ENCODE data around the gene IL17REL. TPM values are rescaled to one million over a fixed set of nuclear protein-coding genes. Genes with fewer than 3 reads are reported as not detected.
A peak's percentile ranks its signal among the peaks of the same experiment; 100 is the strongest.
"Not testable (repeated sequence)": the region's sequence is repeated elsewhere in the genome, so short reads cannot be mapped to it uniquely, and the experiment has no call there.

Gene IL17REL
- total RNA-seq, 1 experiment from 2014 or later = not detected

- no peak for DNase-seq
- no peaks in the 10 kb centered on the region for H3K36me3 ChIP-seq (ENCODE audit: control insufficient read depth, insufficient read depth, low read length)
- no peak for TF ChIP-seq CTCF (IDR thresholded peaks at IDR 0.05; ENCODE audit: insufficient read depth in 1 of 2, low read depth in 1 of 2, low read length in 1 of 2, severe bottlenecking in 1 of 2, unreplicated experiment in 1 of 2)
- H3K4me3 Mint-ChIP-seq (ENCODE audit: unreplicated experiment) = no peak overlapping the region
- H3K27ac Mint-ChIP-seq (ENCODE audit: unreplicated experiment) = no peak overlapping the region
- H3K9me3 Mint-ChIP-seq (ENCODE audit: unreplicated experiment) = peaks cover 15% of the 10 kb centered on the region
- BruUV-seq (replicated peaks) = no TSS peak
- no peak overlapping the region for H3K4me3 ChIP-seq (ENCODE audit: low read depth, low read length)
- intact Hi-C loops (cut with micrococcal nuclease; ENCODE audit: unreplicated experiment) = loop anchor here (10.0 kb wide), 1 partner anchor 48 kb away; no protein-coding TSS in a partner anchor
- H3K9me3 ChIP-seq = peaks cover 13% of the 10 kb centered on the region
- H3K36me3 Mint-ChIP-seq (ENCODE audit: insufficient read depth, unreplicated experiment) = no peaks in the 10 kb centered on the region
- CTCF ChIA-PET = no interaction called here
- H3K4me1 ChIP-seq = no peaks in the 10 kb centered on the region
- no peaks in the 10 kb centered on the region for H3K27me3 ChIP-seq (replicated peaks; ENCODE audit: control insufficient read depth, insufficient read depth, low read length)
- no peaks in the 10 kb centered on the region for H3K4me1 Mint-ChIP-seq (ENCODE audit: low read depth, unreplicated experiment)
- no peaks in the 10 kb centered on the region for H3K27me3 Mint-ChIP-seq (ENCODE audit: insufficient read depth, unreplicated experiment)
- POLR2A ChIA-PET = no interaction called here
Measured at GRCh38 chr22:49986325-49986724, 26.2 kb downstream of the IL17REL start.

- CTCF ChIA-PET = interaction anchor here (2.4 kb wide), 1 partner anchor 47 kb away, joined by 11 read pairs; no protein-coding TSS in a partner anchor
- no peak overlapping the region for H3K27ac Mint-ChIP-seq (ENCODE audit: unreplicated experiment)
- no peaks in the 10 kb centered on the region for H3K36me3 Mint-ChIP-seq (ENCODE audit: insufficient read depth, unreplicated experiment)
- peaks cover 12% of the 10 kb centered on the region for H3K9me3 Mint-ChIP-seq (ENCODE audit: unreplicated experiment)
- Histone ChIP-seq H3K4me1 (no peaks in the 10 kb centered on the region), H3K27me3 (replicated peaks; ENCODE audit: control insufficient read depth, insufficient read depth, low read length) (no peaks in the 10 kb centered on the region), H3K36me3 (ENCODE audit: control insufficient read depth, insufficient read depth, low read length) (no peaks in the 10 kb centered on the region; the same call in 1 of the 2 replicates), H3K9me3 (peaks cover 18% of the 10 kb centered on the region), H3K4me3 (ENCODE audit: low read depth, low read length) (peak overlapping the region; percentile 44)
- no peaks in the 10 kb centered on the region for H3K27me3 Mint-ChIP-seq (ENCODE audit: insufficient read depth, unreplicated experiment)
- DNase-seq = peak; percentile 51 to 58
- BruUV-seq (replicated peaks) = no TSS peak
- intact Hi-C loops (cut with micrococcal nuclease; ENCODE audit: unreplicated experiment) = loop anchor here (10.0 kb wide), 1 partner anchor 51 kb away; no protein-coding TSS in a partner anchor
- TF ChIP-seq CTCF (IDR thresholded peaks at IDR 0.05; ENCODE audit: insufficient read depth in 1 of 2, low read depth in 1 of 2, low read length in 1 of 2, severe bottlenecking in 1 of 2, unreplicated experiment in 1 of 2) = peak; percentile 20 to 33
- H3K4me1 Mint-ChIP-seq (ENCODE audit: low read depth, unreplicated experiment) = no peaks in the 10 kb centered on the region
- POLR2A ChIA-PET = interaction anchor here (0.7 kb wide), 1 partner anchor 12 kb away, joined by 24 read pairs; no protein-coding TSS in a partner anchor
- peak overlapping the region; percentile 37 for H3K4me3 Mint-ChIP-seq (ENCODE audit: unreplicated experiment)
Measured at GRCh38 chr22:49983148-49984042, 29.2 kb downstream of the IL17REL start.

GRCh38 chr22:49981799-49982198 lies 30.8 kb downstream of the IL17REL start:
- DNase-seq; POLR2A ChIA-PET; BruUV-seq (replicated peaks); H3K4me3 Mint-ChIP-seq (ENCODE audit: unreplicated experiment); H3K36me3 Mint-ChIP-seq (ENCODE audit: insufficient read depth, unreplicated experiment); CTCF ChIA-PET; H3K4me1 Mint-ChIP-seq (ENCODE audit: low read depth, unreplicated experiment); H3K36me3 ChIP-seq (ENCODE audit: control insufficient read depth, insufficient read depth, low read length); H3K4me1 ChIP-seq; H3K27me3 Mint-ChIP-seq (ENCODE audit: insufficient read depth, unreplicated experiment); H3K27me3 ChIP-seq (replicated peaks; ENCODE audit: control insufficient read depth, insufficient read depth, low read length); H3K4me3 ChIP-seq (ENCODE audit: low read depth, low read length); H3K27ac Mint-ChIP-seq (ENCODE audit: unreplicated experiment): not testable (repeated sequence)
- intact Hi-C loops (cut with micrococcal nuclease; ENCODE audit: unreplicated experiment) = loop anchor here (10.0 kb wide), 1 partner anchor 53 kb away; no protein-coding TSS in a partner anchor
- peaks cover 12% of the 10 kb centered on the region for H3K9me3 Mint-ChIP-seq (ENCODE audit: unreplicated experiment)
- H3K9me3 ChIP-seq = peaks cover 18% of the 10 kb centered on the region

All from Caco-2 (cell line).